CD4-positive, alpha-beta T cell (primary cell): ENCODE results near the gene TTC12. TPM values are rescaled to one million over a fixed set of nuclear protein-coding genes. Genes with fewer than 3 reads are reported as not detected.

Experiments
- ATAC-seq: fragments of 200-7000 bp; cut with Tn5 transposase; one replicate; pipeline ENCODE4 v1.10.0; 2022; ENCODE audit warnings: mild to moderate bottlenecking; ENCODE audit not compliant: poor library complexity
- CTCF ChIA-PET: fragments of 350-600 bp; sonication (Branson Sonifier 250); formaldehyde crosslinking; loops from one replicate; lab custom pipeline; 2021; ENCODE audit warnings: antibody characterized with exemption, inconsistent platforms; lab: Charles Lee
- POLR2A ChIA-PET: fragments of 350-600 bp; sonication (Branson Sonifier 250); formaldehyde crosslinking; loops from one replicate; lab custom pipeline; 2021; ENCODE audit warnings: antibody characterized with exemption, inconsistent platforms; lab: Charles Lee
- DNase-seq, 14 experiments: peaks; one replicate each; pipeline ENCODE4 v3.0.0-alpha.2; 2013 to 2020; ENCODE audit warnings: mixed read lengths in 2 of 14
- H3K27ac ChIP-seq, 2 donors: one replicate each; pipeline versions ENCODE4 v1.5.1 to v1.7.0; 2013; ENCODE audit warnings: low read length in 2 of 2, low read depth in 1 of 2, mild to moderate bottlenecking in 1 of 2
- H3K27me3 ChIP-seq, 2 experiments: 1 replicate in 1 of 2; 2 replicates in 1 of 2; pipeline versions ENCODE4 v1.6.1 to v1.7.0; 2013; ENCODE audit warnings: low read length in 2 of 2, control low read depth in 1 of 2, mild to moderate bottlenecking in 1 of 2, moderate library complexity in 1 of 2; ENCODE audit not compliant: insufficient read depth in 2 of 2, control insufficient read depth in 1 of 2
- H3K36me3 ChIP-seq: one replicate; pipeline ENCODE4 v1.6.1; 2013; ENCODE audit warnings: low read length, control low read depth; ENCODE audit not compliant: insufficient read depth
- H3K4me1 ChIP-seq: one replicate; pipeline ENCODE4 v1.6.1; 2013; ENCODE audit warnings: low read length, control low read depth; ENCODE audit not compliant: insufficient read depth
- H3K4me3 ChIP-seq: one replicate; pipeline ENCODE4 v1.5.1; 2013; ENCODE audit warnings: mild to moderate bottlenecking, low read length, moderate library complexity
- H3K9me3 ChIP-seq, 2 experiments: 1 replicate in 1 of 2; 2 replicates in 1 of 2; pipeline versions ENCODE4 v1.6.1 to v1.7.0; 2013; ENCODE audit warnings: low read length in 2 of 2, mild to moderate bottlenecking in 2 of 2, control low read depth in 1 of 2, moderate library complexity in 1 of 2; ENCODE audit not compliant: control insufficient read depth in 1 of 2, insufficient read depth in 1 of 2
- H3K27ac Mint-ChIP-seq: one replicate; pipeline ENCODE4 v1.8.0; 2020; ENCODE audit warnings: mixed read lengths
- H3K27me3 Mint-ChIP-seq: one replicate; pipeline ENCODE4 v1.8.0; 2021; ENCODE audit warnings: mixed read lengths
- H3K36me3 Mint-ChIP-seq: one replicate; pipeline ENCODE4 v1.8.0; 2021; ENCODE audit warnings: low read depth, mixed read lengths
- H3K4me1 Mint-ChIP-seq: one replicate; pipeline ENCODE4 v1.8.0; 2021; ENCODE audit warnings: low read depth, mixed read lengths
- H3K4me3 Mint-ChIP-seq: one replicate; pipeline ENCODE4 v1.8.0; 2020; ENCODE audit warnings: mild to moderate bottlenecking, mixed read lengths
- H3K9me3 Mint-ChIP-seq: one replicate; pipeline ENCODE4 v1.8.0; 2020; ENCODE audit warnings: mixed read lengths
- intact Hi-C, 2 experiments: fragments of 100-400 bp; cut with DNase I in 1 of 2; cut with micrococcal nuclease in 1 of 2; formaldehyde crosslinking; loops; one replicate each; pipeline versions ENCODE4 v1.15.1 to v1.9.0; 2023 to 2025; cut with DNase I, micrococcal nuclease
- total RNA-seq, 174 experiments: library from RNA in 2 of 174; stranded (reverse) in 2 of 174; gene quantifications; one replicate each; pipeline ENCODE4 v1.2.3 and lab custom pipeline; 2021 to 2026
- TF ChIP-seq, protein P1 (sequence below): fragments of 200-600 bp; IDR thresholded peaks from one replicate; pipeline ENCODE4 v1.8.0; 2022; ENCODE audit warnings: antibody characterized with exemption, mild to moderate bottlenecking

The TTC12 gene
- total RNA-seq, 2 experiments from 2014 or later, result 26.5 to 34.5 TPM

GRCh38 chr11:113411536-113411935 is 97.2 kb downstream of the TTC12 start:
- no peaks in the 10 kb centered on the region for H3K36me3 ChIP-seq
- TF ChIP-seq, protein P1, sequence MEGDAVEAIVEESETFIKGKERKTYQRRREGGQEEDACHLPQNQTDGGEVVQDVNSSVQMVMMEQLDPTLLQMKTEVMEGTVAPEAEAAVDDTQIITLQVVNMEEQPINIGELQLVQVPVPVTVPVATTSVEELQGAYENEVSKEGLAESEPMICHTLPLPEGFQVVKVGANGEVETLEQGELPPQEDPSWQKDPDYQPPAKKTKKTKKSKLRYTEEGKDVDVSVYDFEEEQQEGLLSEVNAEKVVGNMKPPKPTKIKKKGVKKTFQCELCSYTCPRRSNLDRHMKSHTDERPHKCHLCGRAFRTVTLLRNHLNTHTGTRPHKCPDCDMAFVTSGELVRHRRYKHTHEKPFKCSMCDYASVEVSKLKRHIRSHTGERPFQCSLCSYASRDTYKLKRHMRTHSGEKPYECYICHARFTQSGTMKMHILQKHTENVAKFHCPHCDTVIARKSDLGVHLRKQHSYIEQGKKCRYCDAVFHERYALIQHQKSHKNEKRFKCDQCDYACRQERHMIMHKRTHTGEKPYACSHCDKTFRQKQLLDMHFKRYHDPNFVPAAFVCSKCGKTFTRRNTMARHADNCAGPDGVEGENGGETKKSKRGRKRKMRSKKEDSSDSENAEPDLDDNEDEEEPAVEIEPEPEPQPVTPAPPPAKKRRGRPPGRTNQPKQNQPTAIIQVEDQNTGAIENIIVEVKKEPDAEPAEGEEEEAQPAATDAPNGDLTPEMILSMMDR, result no peak
- ChIA-PET CTCF (no interaction called here), POLR2A (no interaction called here)
- H3K27me3 ChIP-seq, result peaks cover 0 to 3% of the 10 kb centered on the region in 2 experiments
- intact Hi-C loops, result no loop called here
- no peak for DNase-seq
- Mint-ChIP-seq H3K36me3 (no peaks in the 10 kb centered on the region), H3K9me3 (no peaks in the 10 kb centered on the region), H3K4me1 (no peaks in the 10 kb centered on the region), H3K4me3 (no peak overlapping the region), H3K27ac (no peak overlapping the region), H3K27me3 (peaks cover 6% of the 10 kb centered on the region)
- no peaks in the 10 kb centered on the region for H3K9me3 ChIP-seq
- H3K27ac ChIP-seq, result no peak overlapping the region
- no peaks in the 10 kb centered on the region for H3K4me1 ChIP-seq
- no peak for ATAC-seq
- H3K4me3 ChIP-seq, result no peak overlapping the region

DNA sequence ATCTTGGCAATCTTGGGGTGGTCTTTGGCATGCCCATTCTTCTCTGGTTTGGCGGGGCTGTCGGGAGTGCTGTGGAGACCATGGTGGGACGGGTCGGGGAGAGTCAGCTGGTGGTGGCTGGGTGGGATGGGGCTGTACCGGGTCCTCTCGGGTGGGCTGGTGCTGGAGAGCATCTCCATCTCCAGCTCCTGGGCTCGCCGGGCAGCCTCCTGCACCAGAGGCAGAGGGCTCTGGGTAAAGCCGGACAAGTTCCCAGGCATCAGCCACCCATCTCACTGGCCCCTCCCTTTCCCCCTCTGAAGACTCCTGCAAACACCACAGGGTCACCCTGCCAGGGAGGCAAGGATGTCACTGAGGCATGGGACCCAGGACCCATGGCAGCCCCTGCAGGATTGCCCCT is 98.3 kb downstream of the TTC12 start:
- Histone ChIP-seq H3K4me3 (no peak overlapping the region), H3K36me3 (no peaks in the 10 kb centered on the region), H3K9me3 (no peaks in the 10 kb centered on the region), H3K4me1 (no peaks in the 10 kb centered on the region), H3K27me3 (peaks cover 0 to 3% of the 10 kb centered on the region in 2 experiments), H3K27ac (no peak overlapping the region)
- no peaks in the 10 kb centered on the region for H3K36me3 Mint-ChIP-seq
- H3K9me3 Mint-ChIP-seq, result no peaks in the 10 kb centered on the region
- ChIA-PET POLR2A (no interaction called here), CTCF (no interaction called here)
- ATAC-seq (no peak), DNase-seq (no peak)
- H3K27ac Mint-ChIP-seq, result no peak overlapping the region
- H3K27me3 Mint-ChIP-seq, result peaks cover 6% of the 10 kb centered on the region
- no peak overlapping the region for H3K4me3 Mint-ChIP-seq
- no peaks in the 10 kb centered on the region for H3K4me1 Mint-ChIP-seq
- TF ChIP-seq, protein P1, result no peak
- intact Hi-C loops, result no loop called here

DNA sequence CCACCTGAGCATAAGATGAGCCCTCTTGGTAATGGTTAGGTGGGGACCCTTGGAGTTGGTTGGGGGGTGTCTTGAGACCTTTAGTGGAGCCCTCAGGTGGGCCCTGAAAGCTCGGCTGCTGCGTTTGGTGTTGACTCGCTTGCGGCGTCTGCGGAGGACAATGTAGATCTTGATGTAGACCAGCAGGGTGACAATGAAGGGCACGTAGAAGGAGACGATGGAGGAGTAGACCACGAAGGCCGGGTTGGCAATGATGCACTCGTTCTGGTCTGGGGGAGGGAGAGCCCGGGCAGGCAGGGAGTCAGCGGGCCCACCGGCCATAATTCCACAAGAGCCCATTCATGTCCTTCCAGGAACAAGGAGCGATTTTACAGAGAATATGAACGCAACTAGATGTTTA is 101.0 kb downstream of the TTC12 start:
- no peaks in the 10 kb centered on the region for H3K4me1 Mint-ChIP-seq
- H3K36me3 Mint-ChIP-seq, result no peaks in the 10 kb centered on the region
- ChIA-PET CTCF (no interaction called here), POLR2A (no interaction called here)
- Histone ChIP-seq H3K4me1 (no peaks in the 10 kb centered on the region), H3K27me3 (no peaks in the 10 kb centered on the region), H3K36me3 (no peaks in the 10 kb centered on the region), H3K4me3 (no peak overlapping the region), H3K27ac (no peak overlapping the region), H3K9me3 (no peaks in the 10 kb centered on the region)
- H3K4me3 Mint-ChIP-seq, result no peak overlapping the region
- TF ChIP-seq, protein P1, result no peak
- no peaks in the 10 kb centered on the region for H3K9me3 Mint-ChIP-seq
- intact Hi-C loops, result no loop called here
- DNase-seq (no peak), ATAC-seq (no peak)
- H3K27ac Mint-ChIP-seq, result no peak overlapping the region
- peaks cover 6% of the 10 kb centered on the region for H3K27me3 Mint-ChIP-seq

Other genes with a start within 250 kb of the TTC12 start
- gene ANKK1, start 73.2 kb downstream of the TTC12 start, total RNA-seq, result 1 to 10 TPM; 1.2 to 1.6 TPM
- gene DRD2, start 160.8 kb downstream of the TTC12 start, total RNA-seq, result not detected